Stromal cell of bone marrow (primary cell): ENCODE data around the gene TAF4.
"Not testable (repeated sequence)": the region's sequence is repeated elsewhere in the genome, so short reads cannot be mapped to it uniquely, and the experiment has no call there.

ENCODE experiments used
- DNase-seq: peaks from one replicate; pipeline ENCODE4 v3.0.0-alpha.2; 2012; ENCODE audit warnings: low read depth

Gene TAF4

GRCh38 chr20:61977419-61977786 lies 88.3 kb downstream of the TAF4 start:
- no peak for DNase-seq

- DNase-seq, result no peak
These were observed 88.8 kb downstream of the TAF4 start for GRCh38 chr20:61976644-61977418.

GRCh38 chr20:61976263-61976643 lies 89.4 kb downstream of the TAF4 start:
- DNase-seq, result no peak

GRCh38 chr20:61975407-61976129 lies 90.1 kb downstream of the TAF4 start:
- no peak for DNase-seq

- no peak for DNase-seq
These were observed 91.4 kb downstream of the TAF4 start for GRCh38 chr20:61974357-61974665.

- DNase-seq, result no peak
These were observed 91.9 kb downstream of the TAF4 start for GRCh38 chr20:61973515-61974356.

GRCh38 chr20:61972636-61973508 lies 92.8 kb downstream of the TAF4 start:
- DNase-seq, result no peak

GRCh38 chr20:61971595-61971994 lies 94.1 kb downstream of the TAF4 start:
- DNase-seq, result not testable (repeated sequence)

GRCh38 chr20:61970357-61970756 lies 95.3 kb downstream of the TAF4 start:
- no peak for DNase-seq

- no peak for DNase-seq
These were observed 95.9 kb downstream of the TAF4 start for GRCh38 chr20:61969806-61970205.

GRCh38 chr20:61968932-61969331 lies 96.7 kb downstream of the TAF4 start:
- no peak for DNase-seq

- DNase-seq, result no peak
These were observed 97.5 kb downstream of the TAF4 start for GRCh38 chr20:61968036-61968810.

GRCh38 chr20:61967300-61967699 lies 98.4 kb downstream of the TAF4 start:
- DNase-seq, result no peak

GRCh38 chr20:61966492-61967244 lies 99.0 kb downstream of the TAF4 start:
- no peak for DNase-seq

GRCh38 chr20:61965606-61966491 lies 99.8 kb downstream of the TAF4 start:
- no peak for DNase-seq

GRCh38 chr20:61964675-61965605 lies 100.7 kb downstream of the TAF4 start:
- no peak for DNase-seq

- DNase-seq, result no peak
These were observed 101.6 kb downstream of the TAF4 start for GRCh38 chr20:61963885-61964674.
